Effector memory CD4-positive, alpha-beta T cell (primary cell): ENCODE data around the gene MMS19.

Source experiments
- DNase-seq, 3 donors: peaks; one replicate each; pipeline ENCODE4 v3.0.0-alpha.2; 2020
- H3K27ac ChIP-seq: 2 replicates; pipeline ENCODE4 v1.7.0; 2013; ENCODE audit warnings: mild to moderate bottlenecking, low read length, moderate library complexity; ENCODE audit not compliant: insufficient read depth, poor library complexity, severe bottlenecking
- H3K27me3 ChIP-seq: replicated peaks from 2 replicates; pipeline ENCODE4 v1.7.0; 2013; ENCODE audit warnings: mild to moderate bottlenecking, low read length; ENCODE audit not compliant: insufficient read depth, control insufficient read depth, poor library complexity, severe bottlenecking
- H3K36me3 ChIP-seq: 2 replicates; pipeline ENCODE4 v1.7.0; 2013; ENCODE audit warnings: mild to moderate bottlenecking, low read length, moderate library complexity; ENCODE audit not compliant: control insufficient read depth, insufficient read depth
- H3K4me1 ChIP-seq: 2 replicates; pipeline ENCODE4 v1.7.0; 2013; ENCODE audit warnings: low read length, mild to moderate bottlenecking; ENCODE audit not compliant: control insufficient read depth, insufficient read depth, poor library complexity, severe bottlenecking
- H3K4me3 ChIP-seq: 2 replicates; pipeline ENCODE4 v1.7.0; 2013; ENCODE audit warnings: low read length, low read depth, mild to moderate bottlenecking; ENCODE audit not compliant: insufficient read depth, poor library complexity, severe bottlenecking
- H3K9me3 ChIP-seq: 2 replicates; pipeline ENCODE4 v1.7.0; 2013; ENCODE audit warnings: mild to moderate bottlenecking, low read length, moderate library complexity; ENCODE audit not compliant: control insufficient read depth

The MMS19 gene

DNA sequence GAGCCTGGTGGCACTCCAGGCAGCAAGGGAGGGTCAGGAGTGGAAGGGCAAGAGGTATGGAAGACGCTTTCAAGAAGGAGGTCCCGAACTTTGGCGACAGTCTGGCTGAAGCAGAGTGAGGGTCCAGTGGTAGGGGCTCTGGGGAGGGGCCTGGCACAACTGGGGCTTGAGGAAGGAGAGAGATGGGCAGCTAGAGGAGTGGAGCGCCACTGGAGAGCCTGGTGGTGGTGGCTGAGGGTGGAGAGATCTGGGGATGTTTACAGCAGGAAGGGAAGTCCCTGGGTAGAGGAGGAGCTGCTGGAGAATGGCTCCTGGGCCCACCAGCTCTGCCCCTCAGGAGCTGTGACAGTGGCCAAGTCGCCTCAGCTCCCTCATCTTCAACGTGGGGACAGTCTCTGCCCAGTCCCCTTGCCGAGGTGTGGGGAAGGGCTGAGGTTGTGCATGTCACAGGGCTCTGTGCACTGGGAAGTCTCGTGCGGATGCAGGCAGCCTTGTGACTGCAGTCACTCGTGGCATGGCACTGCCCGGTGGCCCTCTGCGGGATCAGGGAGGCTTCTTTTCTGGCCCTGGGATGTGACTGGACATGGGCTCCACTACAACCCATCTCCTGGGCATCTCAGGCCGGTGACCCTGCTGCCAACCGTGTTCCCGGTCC is 19.0 kb upstream of the MMS19 start:
- Histone ChIP-seq H3K36me3 (no peaks in the 10 kb centered on the region), H3K4me1 (no peaks in the 10 kb centered on the region), H3K4me3 (no peak overlapping the region), H3K9me3 (no peaks in the 10 kb centered on the region), H3K27me3 (no peaks in the 10 kb centered on the region), H3K27ac (no peak overlapping the region)
- DNase-seq: no peak

- no peaks in the 10 kb centered on the region for H3K27me3 ChIP-seq
- no peaks in the 10 kb centered on the region for H3K4me1 ChIP-seq
- H3K4me3 ChIP-seq: no peak overlapping the region
- no peak overlapping the region for H3K27ac ChIP-seq
- no peak for DNase-seq
- no peaks in the 10 kb centered on the region for H3K9me3 ChIP-seq
- no peaks in the 10 kb centered on the region for H3K36me3 ChIP-seq
These were observed 17.2 kb upstream of the MMS19 start for GRCh38 chr10:97515271-97515978.

- H3K4me3 ChIP-seq: no peak overlapping the region
- H3K9me3 ChIP-seq: no peaks in the 10 kb centered on the region
- H3K36me3 ChIP-seq: no peaks in the 10 kb centered on the region
- H3K27ac ChIP-seq: no peak overlapping the region
- DNase-seq: no peak
- no peaks in the 10 kb centered on the region for H3K27me3 ChIP-seq
- no peaks in the 10 kb centered on the region for H3K4me1 ChIP-seq
These were observed 16.1 kb upstream of the MMS19 start for GRCh38 chr10:97514344-97514743.

GRCh38 chr10:97512993-97513392 is 14.8 kb upstream of the MMS19 start:
- DNase-seq: no peak
- Histone ChIP-seq H3K27me3 (no peaks in the 10 kb centered on the region), H3K4me3 (no peak overlapping the region), H3K27ac (no peak overlapping the region), H3K9me3 (no peaks in the 10 kb centered on the region), H3K36me3 (no peaks in the 10 kb centered on the region), H3K4me1 (no peaks in the 10 kb centered on the region)

GRCh38 chr10:97511711-97512440 is 13.7 kb upstream of the MMS19 start:
- Histone ChIP-seq H3K9me3 (no peaks in the 10 kb centered on the region), H3K27me3 (no peaks in the 10 kb centered on the region), H3K36me3 (no peaks in the 10 kb centered on the region), H3K4me3 (no peak overlapping the region), H3K4me1 (no peaks in the 10 kb centered on the region), H3K27ac (no peak overlapping the region)
- DNase-seq: no peak

DNA sequence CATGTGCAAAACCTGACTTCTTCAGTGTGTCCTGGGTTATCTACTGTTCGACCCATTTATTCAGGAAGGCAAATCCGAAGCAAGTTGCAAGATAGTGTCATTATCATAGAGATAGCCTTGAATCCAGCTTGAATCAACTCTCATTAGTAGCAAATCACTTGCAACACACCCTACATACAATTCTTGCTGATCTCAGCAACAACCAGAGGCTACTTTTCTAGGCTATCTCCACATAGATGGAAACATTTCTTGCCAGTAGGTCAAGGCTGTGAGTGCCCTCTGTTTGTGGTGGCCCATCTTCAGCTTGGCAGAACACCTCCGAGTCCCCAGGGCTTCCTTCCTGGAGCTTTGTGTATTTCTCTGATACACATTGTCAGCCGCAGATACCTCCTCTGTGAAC is 12.5 kb upstream of the MMS19 start:
- Histone ChIP-seq H3K4me1 (no peaks in the 10 kb centered on the region), H3K36me3 (no peaks in the 10 kb centered on the region), H3K27ac (no peak overlapping the region), H3K4me3 (no peak overlapping the region), H3K27me3 (no peaks in the 10 kb centered on the region), H3K9me3 (no peaks in the 10 kb centered on the region)
- no peak for DNase-seq

DNA sequence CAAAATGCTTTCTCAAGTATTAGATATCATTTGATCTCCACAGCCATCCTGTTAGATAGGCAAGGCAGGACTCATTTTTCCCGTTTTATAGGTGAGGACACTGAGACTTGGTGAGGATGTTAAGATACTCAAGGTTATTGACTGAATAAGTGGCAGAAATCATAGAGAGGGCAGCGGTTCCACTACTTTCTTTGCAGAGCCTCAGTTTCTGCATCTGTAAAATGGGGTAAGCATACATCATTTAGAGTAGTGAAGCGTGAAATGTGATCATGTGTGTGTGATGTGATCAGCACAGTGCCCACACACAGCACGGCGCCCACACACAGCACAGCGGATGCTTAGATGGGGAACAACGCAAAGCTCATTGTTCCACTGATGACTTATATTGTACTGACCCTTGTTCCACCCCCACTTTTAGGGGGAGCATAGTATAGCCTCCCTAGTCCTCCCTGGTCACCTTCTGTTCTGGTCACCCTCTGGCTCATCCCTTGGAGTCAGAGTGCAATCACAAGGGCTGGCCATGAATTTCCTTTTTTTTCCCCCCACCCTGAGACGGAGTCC is 11.0 kb upstream of the MMS19 start:
- no peak for DNase-seq
- Histone ChIP-seq H3K4me1 (no peaks in the 10 kb centered on the region), H3K27me3 (peaks cover 5% of the 10 kb centered on the region), H3K9me3 (no peaks in the 10 kb centered on the region), H3K27ac (no peak overlapping the region), H3K36me3 (no peaks in the 10 kb centered on the region), H3K4me3 (no peak overlapping the region)

DNA sequence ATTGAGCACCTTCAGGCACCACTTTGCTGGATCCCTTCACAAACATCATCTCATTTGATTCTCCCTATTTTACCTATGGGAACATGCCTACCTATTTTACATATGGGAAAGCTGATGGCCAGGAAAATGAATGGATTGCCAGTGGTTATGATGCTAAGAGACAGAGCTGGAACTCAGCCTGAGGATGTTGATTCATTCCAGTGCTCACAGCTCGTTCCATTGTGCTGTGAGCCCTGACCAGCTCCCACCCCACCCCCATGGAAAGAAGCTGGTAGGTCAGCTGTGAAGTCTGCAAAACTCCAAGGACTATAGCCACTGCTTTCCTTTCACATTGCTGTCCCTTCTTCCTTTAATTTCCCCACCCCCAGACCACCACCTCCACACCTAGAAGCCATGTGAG is 10.1 kb upstream of the MMS19 start:
- H3K4me1 ChIP-seq: no peaks in the 10 kb centered on the region
- no peak for DNase-seq
- no peaks in the 10 kb centered on the region for H3K36me3 ChIP-seq
- peaks cover 5% of the 10 kb centered on the region for H3K27me3 ChIP-seq
- H3K27ac ChIP-seq: no peak overlapping the region
- H3K9me3 ChIP-seq: no peaks in the 10 kb centered on the region
- H3K4me3 ChIP-seq: no peak overlapping the region

DNA sequence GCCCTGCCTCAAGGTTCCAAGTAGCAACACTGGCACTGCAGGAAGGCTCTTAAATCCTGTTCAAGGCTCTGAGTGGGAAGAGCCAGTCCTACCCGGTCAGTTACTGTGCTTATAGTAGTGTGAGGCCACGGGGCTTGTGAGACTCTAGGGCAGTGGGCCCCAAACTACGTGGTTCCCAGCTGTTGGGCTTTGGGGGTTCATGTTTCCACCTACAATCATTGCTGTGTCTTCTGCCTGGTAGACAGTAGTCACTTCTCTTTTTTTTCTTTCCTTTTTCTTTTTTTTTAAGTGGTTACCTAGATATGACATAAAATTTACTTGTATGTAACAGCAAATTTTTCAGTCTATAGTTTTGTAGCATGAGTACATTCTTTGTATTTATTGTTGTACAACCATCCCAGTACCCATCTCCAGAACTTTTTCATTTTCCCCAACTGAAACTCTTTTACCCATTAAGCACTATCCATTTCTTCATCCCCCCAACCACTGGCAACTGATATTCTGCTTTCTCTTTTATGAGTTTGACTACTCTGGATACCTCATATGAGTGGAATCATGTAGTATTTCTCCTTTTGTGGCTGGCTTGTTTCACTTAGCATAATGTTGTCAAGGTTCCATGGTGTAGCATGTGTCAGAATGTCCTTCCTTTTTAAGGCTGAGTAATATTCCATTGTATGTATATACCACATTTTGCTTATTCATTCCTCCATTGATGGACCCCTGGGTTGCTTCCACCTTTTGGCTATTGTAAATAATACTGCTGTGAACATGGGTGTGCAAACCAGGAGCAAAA is 8.2 kb upstream of the MMS19 start:
- Histone ChIP-seq H3K4me1 (no peaks in the 10 kb centered on the region), H3K36me3 (no peaks in the 10 kb centered on the region), H3K27me3 (peaks cover 5% of the 10 kb centered on the region), H3K9me3 (no peaks in the 10 kb centered on the region), H3K4me3 (no peak overlapping the region), H3K27ac (no peak overlapping the region)
- no peak for DNase-seq
